SK-N-SH treated with all-trans-retinoic acid at 6 μM for 48 hours (cell line): ENCODE results near the gene MAST3.

Experiments
- ATAC-seq: fragments of 200-7000 bp; cut with Tn5 transposase; 3 replicates; pipeline ENCODE4 v1.9.1; 2020; ENCODE audit warnings: mild to moderate bottlenecking, moderate library complexity
- ARNTL ChIP-seq: fragments of 450-650 bp; formaldehyde crosslinking; IDR thresholded peaks from 2 replicates; pipeline ENCODE4 v1.5.0; 2020; ENCODE audit warnings: low read depth, mild to moderate bottlenecking, moderate library complexity, borderline replicate concordance
- BACH2 ChIP-seq: fragments of 250-450 bp; sonication (Bioruptor Pico); IDR thresholded peaks from 2 replicates; pipeline ENCODE4 v1.9.0; 2021; ENCODE audit warnings: mild to moderate bottlenecking, borderline replicate concordance
- CREB5 ChIP-seq: fragments of 250-450 bp; sonication (Bioruptor Pico); IDR thresholded peaks from 2 replicates; pipeline ENCODE4 v1.5.1; 2020; ENCODE audit warnings: low read depth, mild to moderate bottlenecking, moderate library complexity
- CSDC2 ChIP-seq: fragments of 250-450 bp; sonication (Bioruptor Pico); IDR thresholded peaks from 2 replicates; pipeline ENCODE4 v1.5.0; 2020; ENCODE audit warnings: mild to moderate bottlenecking, moderate library complexity
- CSRNP3 ChIP-seq: fragments of 250-450 bp; sonication (Bioruptor Pico); IDR thresholded peaks from 2 replicates; pipeline ENCODE4 v1.5.1; 2021; ENCODE audit warnings: mild to moderate bottlenecking, moderate library complexity
- ESRRG ChIP-seq: fragments of 250-450 bp; sonication (Bioruptor Pico); IDR thresholded peaks from 2 replicates; pipeline ENCODE4 v1.6.1; 2021; ENCODE audit warnings: mild to moderate bottlenecking
- OSR1 ChIP-seq: fragments of 250-450 bp; sonication (Bioruptor Pico); IDR thresholded peaks from 2 replicates; pipeline ENCODE4 v1.8.0; 2022; ENCODE audit warnings: moderate library complexity, mild to moderate bottlenecking, inconsistent platforms
- PATZ1 ChIP-seq: fragments of 250-450 bp; sonication (Bioruptor Pico); IDR thresholded peaks from 2 replicates; pipeline ENCODE4 v1.8.0; 2020; ENCODE audit warnings: mild to moderate bottlenecking, moderate library complexity, borderline replicate concordance
- PPARA ChIP-seq: fragments of 250-450 bp; sonication (Bioruptor Pico); IDR thresholded peaks from 2 replicates; pipeline ENCODE4 v1.5.0; 2020; ENCODE audit warnings: mild to moderate bottlenecking, borderline replicate concordance
- RARB ChIP-seq: fragments of 250-450 bp; sonication (Bioruptor Pico); IDR thresholded peaks from 2 replicates; pipeline ENCODE4 v1.8.0; 2021; ENCODE audit warnings: mild to moderate bottlenecking, moderate library complexity
- SNAI2 ChIP-seq: fragments of 250-450 bp; sonication (Bioruptor Pico); IDR thresholded peaks from 2 replicates; pipeline ENCODE4 v1.5.0; 2020; ENCODE audit warnings: mild to moderate bottlenecking, moderate library complexity
- TCF4 ChIP-seq: fragments of 250-450 bp; sonication (Bioruptor Pico); IDR thresholded peaks from 2 replicates; pipeline ENCODE4 v1.8.0; 2021; ENCODE audit warnings: mild to moderate bottlenecking, moderate library complexity, borderline replicate concordance
- TOX ChIP-seq: fragments of 250-450 bp; sonication (Bioruptor Pico); IDR thresholded peaks from 2 replicates; pipeline ENCODE4 v1.8.0; 2021; ENCODE audit warnings: mild to moderate bottlenecking, moderate library complexity, borderline replicate concordance
- ZC3H10 ChIP-seq: fragments of 250-450 bp; sonication (Bioruptor Pico); IDR thresholded peaks from 2 replicates; pipeline ENCODE4 v1.5.1; 2021; ENCODE audit warnings: mild to moderate bottlenecking, moderate library complexity
- ZFP3 ChIP-seq: fragments of 250-450 bp; sonication (Bioruptor Pico); IDR thresholded peaks from 2 replicates; pipeline ENCODE4 v1.5.0; 2020; ENCODE audit warnings: mild to moderate bottlenecking, moderate library complexity
- ZFP30 ChIP-seq: fragments of 450-650 bp; formaldehyde crosslinking; IDR thresholded peaks from 2 replicates; pipeline ENCODE4 v1.5.0; 2022; ENCODE audit warnings: mild to moderate bottlenecking, moderate library complexity
- ZNF70 ChIP-seq: fragments of 450-650 bp; formaldehyde crosslinking; IDR thresholded peaks from 2 replicates; pipeline ENCODE4 v1.5.0; 2020; ENCODE audit warnings: mild to moderate bottlenecking, moderate library complexity
- ZNF8 ChIP-seq: fragments of 450-650 bp; formaldehyde crosslinking; IDR thresholded peaks from 2 replicates; pipeline ENCODE4 v1.5.0; 2020; ENCODE audit warnings: mild to moderate bottlenecking, moderate library complexity

MAST3 gene

GRCh38 chr19:18176367-18177310 lies 79.1 kb downstream of the MAST3 start:
- 0 out of 2 replicates have a peak, but pooled peaks have one; percentile 58 for TF ChIP-seq ZFP3 (CRISPR knock-in tag)
- no peak for TF ChIP-seq ZC3H10 (CRISPR knock-in tag)
- ATAC-seq: no peak

- TF ChIP-seq PPARA (CRISPR knock-in tag) (no peak), RARB (no peak), ARNTL (CRISPR knock-in tag) (no peak), TOX (no peak)
- no peak for ATAC-seq
Observed at GRCh38 chr19:18179957-18180356, 82.4 kb downstream of the MAST3 start.

- TF ChIP-seq CSRNP3 (CRISPR knock-in tag): no peak
- TF ChIP-seq ZFP30 (CRISPR knock-in tag): no peak
- TF ChIP-seq ZC3H10 (CRISPR knock-in tag): no peak
- TF ChIP-seq PATZ1 (CRISPR knock-in tag): no peak
- TF ChIP-seq OSR1 (CRISPR knock-in tag): no peak
- no peak for TF ChIP-seq ZNF70 (CRISPR knock-in tag)
- no peak for TF ChIP-seq CREB5 (CRISPR knock-in tag)
- no peak for TF ChIP-seq CSDC2
- TF ChIP-seq, all 23 proteins: peak for 0
- ATAC-seq: no peak
Observed at GRCh38 chr19:18183529-18183928, 86.0 kb downstream of the MAST3 start.

GRCh38 chr19:18185538-18185937 lies 88.0 kb downstream of the MAST3 start:
- ATAC-seq: no peak
- TF ChIP-seq TCF4: no peak
- no peak for TF ChIP-seq BACH2 (CRISPR knock-in tag)
- no peak for TF ChIP-seq ESRRG
- no peak for TF ChIP-seq SNAI2 (CRISPR knock-in tag)
- TF ChIP-seq OSR1 (CRISPR knock-in tag): no peak
- TF ChIP-seq ZNF8 (CRISPR knock-in tag): no peak
- TF ChIP-seq ZNF70 (CRISPR knock-in tag): no peak
- no peak for TF ChIP-seq RARB

GRCh38 chr19:18190278-18190677 lies 92.7 kb downstream of the MAST3 start:
- TF ChIP-seq CSDC2 (no peak), CREB5 (CRISPR knock-in tag) (no peak), SNAI2 (CRISPR knock-in tag) (no peak)
- no peak for ATAC-seq

GRCh38 chr19:18191640-18192062 lies 94.1 kb downstream of the MAST3 start:
- no peak for ATAC-seq
- TF ChIP-seq CSDC2 (no peak), ESRRG (no peak), ZNF70 (CRISPR knock-in tag) (no peak), PPARA (CRISPR knock-in tag) (no peak)
